Left forelimb (tissue), 1 donor: ENCODE measurements around the gene OR11A1.
"Not testable (repeated sequence)": the region's sequence is repeated elsewhere in the genome, so short reads cannot be mapped to it uniquely, and the experiment has no call there.

Source experiments
- DNase-seq: peaks from one replicate; pipeline ENCODE4 v3.0.0-alpha.2; 2018; ENCODE audit warnings: low spot score

The OR11A1 gene

GRCh38 chr6:29478740-29479139, 21.9 kb upstream of the OR11A1 start:
- no peak for DNase-seq

- no peak for DNase-seq
Measured at GRCh38 chr6:29477923-29478450, 21.1 kb upstream of the OR11A1 start.

GRCh38 chr6:29474996-29475395, 18.1 kb upstream of the OR11A1 start:
- no peak for DNase-seq

GRCh38 chr6:29466241-29466640, 9.4 kb upstream of the OR11A1 start:
- DNase-seq = no peak

- DNase-seq = no peak
Measured at GRCh38 chr6:29465801-29466200, 8.9 kb upstream of the OR11A1 start.

GRCh38 chr6:29465279-29465678, 8.4 kb upstream of the OR11A1 start:
- DNase-seq = no peak

GRCh38 chr6:29462022-29462421, 5.2 kb upstream of the OR11A1 start:
- DNase-seq = no peak

GRCh38 chr6:29461021-29461814, 4.3 kb upstream of the OR11A1 start:
- no peak for DNase-seq

GRCh38 chr6:29451471-29452193, 5.2 kb downstream of the OR11A1 start:
- DNase-seq = no peak

GRCh38 chr6:29447670-29448069, 9.2 kb downstream of the OR11A1 start:
- no peak for DNase-seq

- DNase-seq = not testable (repeated sequence)
Measured at GRCh38 chr6:29444031-29444430, 12.8 kb downstream of the OR11A1 start.

- DNase-seq = no peak
Measured at GRCh38 chr6:29442719-29443118, 14.2 kb downstream of the OR11A1 start.

GRCh38 chr6:29439006-29439405, 17.9 kb downstream of the OR11A1 start, which contains the start of gene OR10C1:
OR10C1 (plus strand) TSS chr6:29439306; CDS start chr6:29440016, 710 bp downstream.
- no peak for DNase-seq

- not testable (repeated sequence) for DNase-seq
Measured at GRCh38 chr6:29436730-29437129, 20.1 kb downstream of the OR11A1 start.

GRCh38 chr6:29426654-29427053, 30.2 kb downstream of the OR11A1 start:
- no peak for DNase-seq

GRCh38 chr6:29425075-29425474, 31.8 kb downstream of the OR11A1 start:
- no peak for DNase-seq

- no peak for DNase-seq
Measured at GRCh38 chr6:29424575-29424974, 32.3 kb downstream of the OR11A1 start.

GRCh38 chr6:29424168-29424567, 32.7 kb downstream of the OR11A1 start:
- no peak for DNase-seq

- no peak for DNase-seq
Measured at GRCh38 chr6:29419516-29419915, 37.4 kb downstream of the OR11A1 start.

GRCh38 chr6:29414588-29414987, 42.3 kb downstream of the OR11A1 start, which contains the start of gene OR12D1:
OR12D1 (plus strand) TSS chr6:29414928.
- no peak for DNase-seq

- DNase-seq = no peak
Measured at GRCh38 chr6:29403801-29404200, 53.1 kb downstream of the OR11A1 start.

GRCh38 chr6:29399525-29399924, 57.3 kb downstream of the OR11A1 start:
- no peak for DNase-seq

- DNase-seq = no peak
Measured at GRCh38 chr6:29395331-29395730, 61.5 kb downstream of the OR11A1 start, which contains the start of gene OR12D2. OR12D2 (plus strand) TSS chr6:29395631; CDS start chr6:29396700, 1,069 bp downstream.
